H1 (cell line): ENCODE results near the gene ENTR1. TPM values are rescaled to one million over a fixed set of nuclear protein-coding genes. Genes with fewer than 3 reads are reported as not detected.

Experiments used
- CTCF ChIA-PET: fragments of 300-600 bp; sonication (Branson Sonifier 250); formaldehyde crosslinking; loops from one replicate; lab custom pipeline; 2021; ENCODE audit not compliant: partially characterized antibody; lab: Charles Lee
- POLR2A ChIA-PET: fragments of 300-600 bp; sonication (Branson Sonifier 250); formaldehyde crosslinking; loops from one replicate; lab custom pipeline; 2021; ENCODE audit warnings: inconsistent platforms; ENCODE audit not compliant: partially characterized antibody; lab: Charles Lee
- DNase-seq, 2 experiments: peaks; one replicate each; pipeline versions ENCODE4 v3.0.0 to v3.0.0-alpha.2; 2010 to 2022; ENCODE audit warnings: low spot score in 2 of 2, low read depth in 1 of 2, mixed read lengths in 1 of 2
- FAIRE-seq: peaks from 2 replicates; lab custom pipeline; 2011; peaks lifted over from hg19 to GRCh38; lab: Jason Lieb, UNC
- H2AFZ ChIP-seq: 2 replicates; pipeline ENCODE4 v1.8.1; 2012; ENCODE audit warnings: low read length, inconsistent platforms
- H2AK5ac ChIP-seq: 2 replicates; pipeline ENCODE4 v1.6.1; 2013; ENCODE audit warnings: low read depth, low read length
- H2BK120ac ChIP-seq: replicated peaks from 2 replicates; pipeline ENCODE3; 2013; ENCODE audit warnings: low read depth, low read length, inconsistent platforms
- H2BK12ac ChIP-seq: 2 replicates; pipeline ENCODE4 v1.6.1; 2013; ENCODE audit warnings: low read depth, low read length
- H2BK15ac ChIP-seq: 2 replicates; pipeline ENCODE4 v1.6.1; 2013; ENCODE audit warnings: low read length
- H2BK20ac ChIP-seq: 2 replicates; pipeline ENCODE4 v1.6.1; 2013; ENCODE audit warnings: low read length
- H2BK5ac ChIP-seq: 2 replicates; pipeline ENCODE4 v1.6.1; 2013; ENCODE audit warnings: low read depth, low read length
- H3K14ac ChIP-seq: 2 replicates; pipeline ENCODE4 v1.6.1; 2013; ENCODE audit warnings: inconsistent platforms; ENCODE audit not compliant: insufficient read length
- H3K18ac ChIP-seq: 2 replicates; pipeline ENCODE4 v1.6.1; 2013; ENCODE audit warnings: low read length; ENCODE audit errors: extremely low read depth
- H3K23ac ChIP-seq: 2 replicates; pipeline ENCODE4 v1.6.1; 2013; ENCODE audit warnings: inconsistent platforms; ENCODE audit not compliant: insufficient read length
- H3K23me2 ChIP-seq: 2 replicates; pipeline ENCODE4 v1.6.1; 2013; ENCODE audit warnings: low read depth, low read length
- H3K27ac ChIP-seq: 2 replicates; pipeline ENCODE4 v1.6.1; 2011; ENCODE audit warnings: low read depth, low read length, inconsistent platforms
- H3K27me3 ChIP-seq, 4 experiments: replicated peaks in 1 of 4; 1 replicate in 1 of 4; 2 replicates in 3 of 4; pipeline versions ENCODE4 v1.6.1 to v1.8.1; 2011 to 2013; ENCODE audit warnings: low read length in 3 of 4, mild to moderate bottlenecking in 3 of 4, inconsistent platforms in 2 of 4, mixed read lengths in 2 of 4, moderate library complexity in 1 of 4; ENCODE audit not compliant: control insufficient read depth in 3 of 4, insufficient read depth in 3 of 4; ENCODE audit errors: extremely low read depth in 1 of 4
- H3K36me3 ChIP-seq, 4 experiments: 2 replicates each; pipeline versions ENCODE4 v1.6.1 to v1.8.1; 2011 to 2013; ENCODE audit warnings: mild to moderate bottlenecking in 4 of 4, low read length in 3 of 4, moderate library complexity in 2 of 4, control low read depth in 1 of 4, inconsistent platforms in 1 of 4; ENCODE audit not compliant: insufficient read depth in 4 of 4, control insufficient read depth in 2 of 4
- H3K4ac ChIP-seq: replicated peaks from 2 replicates; pipeline ENCODE3; 2013; ENCODE audit warnings: low read length, low read depth, mixed read lengths, inconsistent platforms; ENCODE audit not compliant: insufficient read length
- H3K4me1 ChIP-seq, 4 experiments: replicated peaks in 1 of 4; 1 replicate in 1 of 4; 2 replicates in 3 of 4; pipeline versions ENCODE4 v1.6.1 to v1.8.1; 2011 to 2013; ENCODE audit warnings: low read length in 3 of 4, inconsistent platforms in 2 of 4, mixed read lengths in 1 of 4; ENCODE audit not compliant: insufficient read depth in 4 of 4, control insufficient read depth in 3 of 4
- H3K4me2 ChIP-seq, 2 experiments: 2 replicates each; pipeline versions ENCODE4 v1.6.1 to v1.8.1; 2011 to 2013; ENCODE audit warnings: low read depth in 2 of 2, low read length in 2 of 2, control low read depth in 1 of 2, inconsistent platforms in 1 of 2, mild to moderate bottlenecking in 1 of 2; ENCODE audit not compliant: insufficient read depth in 1 of 2
- H3K4me3 ChIP-seq, 4 experiments: fragments of 200-600, 300-600 bp in 1 of 4; sonication (generic), shearing (Covaris generic), sonication (Bioruptor Twin) in 1 of 4; 2 replicates each; pipeline versions ENCODE4 v1.5.1 to v1.8.1; 2011 to 2016; ENCODE audit warnings: low read length in 4 of 4, low read depth in 3 of 4, control low read depth in 2 of 4, inconsistent platforms in 2 of 4, mild to moderate bottlenecking in 2 of 4, mixed read lengths in 1 of 4, moderate library complexity in 1 of 4; ENCODE audit not compliant: insufficient read depth in 2 of 4; ENCODE audit errors: extremely low read depth in 1 of 4
- H3K56ac ChIP-seq: replicated peaks from 2 replicates; pipeline ENCODE3; 2013; ENCODE audit warnings: low read depth, mild to moderate bottlenecking, mixed read lengths, low read length, inconsistent platforms; ENCODE audit not compliant: insufficient read length
- H3K79me1 ChIP-seq: 2 replicates; pipeline ENCODE4 v1.6.1; 2013; ENCODE audit warnings: low read depth, low read length, control low read depth
- H3K79me2 ChIP-seq, 2 experiments: 2 replicates each; pipeline versions ENCODE4 v1.6.1 to v1.8.1; 2012 to 2013; ENCODE audit warnings: low read length in 2 of 2, mild to moderate bottlenecking in 2 of 2, inconsistent platforms in 1 of 2; ENCODE audit not compliant: insufficient read depth in 2 of 2, control insufficient read depth in 1 of 2
- H3K9ac ChIP-seq, 4 experiments: replicated peaks in 1 of 4; 1 replicate in 1 of 4; 2 replicates in 3 of 4; pipeline versions ENCODE4 v1.6.1 to v1.8.1; 2011 to 2013; ENCODE audit warnings: low read depth in 3 of 4, low read length in 3 of 4, control low read depth in 2 of 4, mild to moderate bottlenecking in 2 of 4, moderate library complexity in 2 of 4, inconsistent platforms in 1 of 4; ENCODE audit errors: extremely low read depth in 1 of 4
- H3K9me3 ChIP-seq, 2 experiments: 2 replicates each; pipeline versions ENCODE4 v1.6.1 to v1.8.1; 2012 to 2013; ENCODE audit warnings: mild to moderate bottlenecking in 2 of 2, moderate library complexity in 2 of 2, control low read depth in 1 of 2, inconsistent platforms in 1 of 2, low read depth in 1 of 2, low read length in 1 of 2, mixed read lengths in 1 of 2; ENCODE audit not compliant: insufficient read depth in 2 of 2
- H4K20me1 ChIP-seq, 2 experiments: replicated peaks in 1 of 2; 2 replicates each; pipeline versions ENCODE3 to v1.8.1; 2011 to 2013; ENCODE audit warnings: inconsistent platforms in 2 of 2, low read length in 2 of 2, mild to moderate bottlenecking in 1 of 2; ENCODE audit not compliant: insufficient read depth in 2 of 2, control insufficient read depth in 1 of 2
- H4K5ac ChIP-seq: 2 replicates; pipeline ENCODE4 v1.6.1; 2013; ENCODE audit warnings: low read length, low read depth, mixed read lengths, inconsistent platforms; ENCODE audit not compliant: insufficient read length
- H4K8ac ChIP-seq: 2 replicates; pipeline ENCODE4 v1.8.0; 2013; ENCODE audit warnings: mild to moderate bottlenecking, moderate library complexity, low read length, inconsistent platforms; ENCODE audit not compliant: insufficient read depth; ENCODE audit errors: extremely low read depth
- H4K91ac ChIP-seq: replicated peaks from 2 replicates; pipeline ENCODE3; 2013; ENCODE audit warnings: low read length, mixed read lengths, inconsistent platforms; ENCODE audit not compliant: insufficient read length
- BACH1 ChIP-seq: IDR thresholded peaks from 2 replicates; pipeline ENCODE4 v1.6.1; 2012; ENCODE audit warnings: low read length, improper control_type of control experiment
- FOSL1 ChIP-seq: IDR thresholded peaks from 2 replicates; pipeline ENCODE4 v1.6.1; 2011; ENCODE audit warnings: mild to moderate bottlenecking, low read depth, low read length, moderate library complexity; ENCODE audit not compliant: insufficient read depth
- GTF2F1 ChIP-seq: IDR thresholded peaks from 2 replicates; pipeline ENCODE4 v1.6.1; 2012; ENCODE audit warnings: low read depth, low read length, improper control_type of control experiment, borderline replicate concordance
- JUN ChIP-seq: IDR thresholded peaks from 2 replicates; pipeline ENCODE4 v1.6.1; 2011; ENCODE audit warnings: low read depth, mild to moderate bottlenecking, improper control_type of control experiment, low read length
- KDM1A ChIP-seq: fragments of 200-600, 300-600 bp; sonication (generic); IDR thresholded peaks from 2 replicates; pipeline ENCODE4 v1.7.1; 2016; ENCODE audit warnings: mild to moderate bottlenecking, low read length, borderline replicate concordance
- RFX5 ChIP-seq: IDR thresholded peaks from 2 replicates; pipeline ENCODE4 v1.6.1; 2011; ENCODE audit warnings: low read depth, low read length, improper control_type of control experiment, borderline replicate concordance
- SIRT6 ChIP-seq: IDR thresholded peaks from one replicate; pipeline ENCODE4 v1.7.1; 2012; ENCODE audit warnings: low read length, inconsistent platforms
- WGBS, 2 experiments: shearing (Covaris generic) in 1 of 2; methylation state at CpG; one replicate each; pipeline versions ENCODE4 v1.1.6 to v1.1.7; 2013 to 2015; ENCODE audit warnings: low lambda C conversion rate in 2 of 2, mixed read lengths in 2 of 2, inconsistent platforms in 1 of 2, low coverage in 1 of 2, missing lambda C conversion rate in 1 of 2; ENCODE audit not compliant: insufficient replicate concordance in 2 of 2, insufficient coverage in 1 of 2, insufficient read length in 1 of 2; ENCODE audit errors: extremely low coverage in 1 of 2, missing lambda C conversion rate in 1 of 2; 5-methylcytosine and 5-hydroxymethylcytosine counted together
- polyA plus RNA-seq, 7 experiments: library from polyadenylated mRNA; depleted of rRNA in 3 of 7; stranded (reverse) in 5 of 7; unstranded in 2 of 7; fragments of >200 nt in 5 of 7; fragments of 200-250 nt in 2 of 7; gene quantifications; 1 replicate in 5 of 7; 2 replicates in 1 of 7; 4 replicates in 1 of 7; pipeline versions ENCODE4 v1.2.1 to v1.2.3, GENCODE V29; 2011 to 2013; ENCODE audit warnings: missing spikeins in 2 of 7, mixed read lengths in 2 of 7
- total RNA-seq: library from RNA; stranded (reverse); fragmentation: NEBNext Ultra II Directional; extraction: Animal tissue kit (Norgen Biotek cat#: 25700); gene quantifications from 2 replicates; pipeline ENCODE4 v1.2.1, GENCODE V29; 2021

The ENTR1 gene
- total and polyA plus RNA-seq, 2 of the 8 experiments (the other 6 are each of a cell fraction or from before 2014, with no cell fraction given) = 65.2 to 102 TPM

DNA sequence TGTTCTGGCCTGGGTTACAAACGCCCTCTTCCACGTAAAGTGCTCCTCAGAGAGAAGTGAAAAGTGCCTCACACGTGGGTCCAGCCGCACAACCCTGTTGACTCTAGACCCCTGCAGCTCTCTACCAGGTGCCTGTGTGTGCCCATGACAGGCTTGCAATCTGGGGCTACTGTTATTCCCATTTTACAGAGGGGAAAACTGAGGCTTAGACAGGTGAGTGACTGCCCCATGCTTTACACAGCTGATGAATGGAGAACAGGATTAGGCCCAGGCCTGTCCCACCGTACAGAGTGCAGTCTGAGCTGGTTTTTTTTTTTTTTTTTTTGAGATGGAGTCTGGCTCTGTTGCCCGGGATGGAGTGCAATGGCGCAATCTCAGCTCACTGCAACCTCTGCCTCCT, 35.4 kb upstream of the ENTR1 start:
- Histone ChIP-seq H3K27ac (no peak overlapping the region), H4K91ac (no peak overlapping the region), H3K9me3 (no peaks in the 10 kb centered on the region), H3K23me2 (no peaks in the 10 kb centered on the region), H3K18ac (no peak overlapping the region), H4K20me1 (peaks cover 2 to 15% of the 10 kb centered on the region in 2 experiments), H2AK5ac (no peak overlapping the region), H2BK120ac (no peak overlapping the region), H3K79me1 (no peaks in the 10 kb centered on the region), H4K5ac (no peak overlapping the region), H2BK5ac (no peak overlapping the region), H2BK20ac (no peak overlapping the region), H3K4ac (no peak overlapping the region), H3K27me3 (no peaks in the 10 kb centered on the region), H3K4me2 (no peak overlapping the region), H3K9ac (no peak overlapping the region), H2BK12ac (no peak overlapping the region), H4K8ac (no peak overlapping the region), H3K4me1 (no peaks in the 10 kb centered on the region), H3K56ac (no peak overlapping the region), H3K14ac (no peak overlapping the region), H2BK15ac (no peak overlapping the region), H3K36me3 (peaks cover 22 to 50% (median 36%) of the 10 kb centered on the region in 4 experiments), H3K23ac (no peak overlapping the region), H2AFZ (no peak overlapping the region), H3K79me2 (no peaks in the 10 kb centered on the region), H3K4me3 (no peak overlapping the region)
- TF ChIP-seq BACH1 (no peak), GTF2F1 (no peak), SIRT6 (no peak), RFX5 (no peak), JUN (no peak), KDM1A (no peak), FOSL1 (no peak)
- CTCF ChIA-PET = interaction anchor here (0.7 to 1.0 kb wide), 3 partner anchors 13 to 64 kb away, joined by 3 read pairs; no protein-coding TSS in a partner anchor
- POLR2A ChIA-PET = interaction anchor here (0.6 to 4.4 kb wide), 11 partner anchors 13 to 182 kb away, joined by 3 to 23 read pairs (median 4); partner anchors contain the start of gene SNAPC4
- no peak for DNase-seq
- WGBS, 2 experiments = 92% methylated on average over 7 of the region's 7 CpGs; no CpG with 5 or more reads in 1 of the 2 experiments
- no peak for FAIRE-seq
